Activated CD8-positive, alpha-beta memory T cell treated with anti-CD3 and anti-CD28 coated beads, Interleukin-2, amount 10 ng/mL, durations not matched to agents 7 days and 5 days (primary cell): ENCODE data around the gene PGRMC1. TPM values are rescaled to one million over a fixed set of nuclear protein-coding genes. Genes with fewer than 3 reads are reported as not detected.
A peak's percentile ranks its signal among the peaks of the same experiment; 100 is the strongest.
"Not testable (repeated sequence)": the region's sequence is repeated elsewhere in the genome, so short reads cannot be mapped to it uniquely, and the experiment has no call there.

ENCODE experiments used
- ATAC-seq: fragments of 150-1000 bp; cut with Tn5 transposase; one replicate; pipeline ENCODE4 v1.10.0; 2021; ENCODE audit warnings: moderate library complexity
- CTCF ChIA-PET: fragments of 350-600 bp; sonication (Branson Sonifier 250); formaldehyde crosslinking; loops from one replicate; lab custom pipeline; 2021; ENCODE audit warnings: antibody characterized with exemption; lab: Charles Lee
- DNase-seq: peaks from one replicate; pipeline ENCODE4 v3.0.0-alpha.2; 2020
- H3K27ac Mint-ChIP-seq: one replicate; pipeline ENCODE4 v1.8.0; 2021; ENCODE audit warnings: mild to moderate bottlenecking, mixed read lengths
- H3K27me3 Mint-ChIP-seq: one replicate; pipeline ENCODE4 v1.8.0; 2021; ENCODE audit warnings: mixed read lengths
- H3K36me3 Mint-ChIP-seq: one replicate; pipeline ENCODE4 v1.8.0; 2021; ENCODE audit warnings: mild to moderate bottlenecking, mixed read lengths
- H3K4me1 Mint-ChIP-seq: one replicate; pipeline ENCODE4 v1.8.0; 2021; ENCODE audit warnings: mixed read lengths
- H3K4me3 Mint-ChIP-seq: one replicate; pipeline ENCODE4 v1.8.0; 2021; ENCODE audit warnings: mild to moderate bottlenecking, moderate library complexity, mixed read lengths
- H3K9me3 Mint-ChIP-seq: one replicate; pipeline ENCODE4 v1.8.0; 2022; ENCODE audit warnings: low read depth, mixed read lengths
- total RNA-seq, 2 experiments: library from RNA; stranded (reverse); gene quantifications; one replicate each; pipeline ENCODE4 v1.2.3, GENCODE V29; 2021

Gene PGRMC1
- total RNA-seq = 10 to 100 TPM; 26.3 to 32.5 TPM

DNA sequence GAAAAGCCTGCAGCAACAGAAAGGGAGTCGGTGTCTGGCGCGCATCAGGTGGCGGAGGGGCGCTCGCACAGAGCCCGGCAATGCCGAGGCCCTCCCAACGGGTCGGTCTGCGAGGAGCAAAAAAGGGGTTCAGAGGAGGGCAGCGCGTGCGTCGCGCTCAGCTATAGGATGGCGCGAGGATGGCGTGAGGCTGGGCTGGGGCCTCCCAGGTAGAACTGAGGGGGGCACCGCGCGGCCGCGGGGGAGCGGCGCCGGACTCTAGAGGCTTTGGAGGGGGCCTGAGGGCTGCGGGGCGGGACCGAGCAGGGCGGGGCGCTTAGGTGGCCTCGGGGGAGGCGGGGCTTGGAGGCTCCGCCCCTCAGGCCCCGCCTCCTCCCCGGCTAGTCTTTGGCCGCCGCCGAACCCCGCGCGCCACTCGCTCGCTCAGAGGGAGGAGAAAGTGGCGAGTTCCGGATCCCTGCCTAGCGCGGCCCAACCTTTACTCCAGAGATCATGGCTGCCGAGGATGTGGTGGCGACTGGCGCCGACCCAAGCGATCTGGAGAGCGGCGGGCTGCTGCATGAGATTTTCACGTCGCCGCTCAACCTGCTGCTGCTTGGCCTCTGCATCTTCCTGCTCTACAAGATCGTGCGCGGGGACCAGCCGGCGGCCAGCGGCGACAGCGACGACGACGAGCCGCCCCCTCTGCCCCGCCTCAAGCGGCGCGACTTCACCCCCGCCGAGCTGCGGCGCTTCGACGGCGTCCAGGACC is at the start of gene PGRMC1:
Gene PGRMC1, plus strand, starts transcription at position 414 of the 751 bp plus-strand sequence. Its CDS starts 79 bp downstream, at position 493.
- Mint-ChIP-seq H3K36me3 (peaks cover 12% of the 10 kb centered on the region), H3K4me1 (peaks cover 36% of the 10 kb centered on the region), H3K27me3 (peaks cover 21% of the 10 kb centered on the region), H3K27ac (peak within 1 kb of the TSS; percentile 86), H3K4me3 (peak within 1 kb of the TSS; percentile 87), H3K9me3 (no peaks in the 10 kb centered on the region)
- peak; percentile 93 for ATAC-seq
- CTCF ChIA-PET = interaction anchor here (0.6 kb wide), 1 partner anchor 227 kb away, joined by 3 read pairs; no protein-coding TSS in a partner anchor
- DNase-seq = peak; percentile 86

DNA sequence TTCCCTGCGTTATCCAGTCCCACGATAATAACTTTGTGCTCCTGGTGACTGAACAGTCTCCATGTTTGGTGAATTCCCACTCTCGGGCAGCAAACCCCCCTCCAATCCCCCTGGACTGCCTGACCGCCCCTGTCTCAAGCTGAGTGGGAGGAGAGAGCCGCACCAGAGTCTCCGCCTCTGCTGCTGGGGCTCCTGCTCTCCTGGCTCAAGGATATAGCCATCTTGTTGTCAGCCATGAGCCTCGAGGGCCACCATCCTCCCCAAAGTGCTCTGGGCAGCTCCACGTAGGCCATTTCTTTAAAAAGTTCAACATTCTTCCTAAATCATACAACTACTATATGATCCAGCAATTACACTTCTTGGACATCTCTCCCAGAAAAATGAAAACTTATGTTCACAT is 49.3 kb upstream of the PGRMC1 start:
- Mint-ChIP-seq H3K4me3 (no peak overlapping the region), H3K4me1 (no peaks in the 10 kb centered on the region), H3K36me3 (no peaks in the 10 kb centered on the region), H3K9me3 (no peaks in the 10 kb centered on the region), H3K27me3 (peaks cover 3% of the 10 kb centered on the region), H3K27ac (no peak overlapping the region)
- DNase-seq = no peak
- CTCF ChIA-PET = no interaction called here
- no peak for ATAC-seq

DNA sequence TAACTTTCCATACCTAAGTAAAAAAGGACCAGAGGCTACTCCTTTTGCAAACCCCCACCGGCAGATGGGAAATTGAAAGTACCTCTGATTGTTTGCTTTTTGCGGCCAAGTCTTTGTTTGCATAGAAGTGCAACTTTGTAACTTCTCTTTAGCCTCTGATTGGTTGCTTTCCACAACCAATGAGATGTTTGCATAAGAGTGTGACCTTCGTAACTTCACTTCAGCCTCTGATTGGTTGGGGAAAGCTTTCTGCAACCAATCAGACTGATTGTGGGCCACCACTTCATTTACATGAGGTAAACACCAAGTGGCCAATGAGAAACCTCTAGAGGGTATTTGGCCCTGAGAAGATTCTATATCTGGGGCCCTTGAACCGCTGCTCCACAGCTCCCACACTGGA is 48.8 kb upstream of the PGRMC1 start:
- ATAC-seq (no peak), DNase-seq (no peak)
- H3K27ac Mint-ChIP-seq = no peak overlapping the region
- no peaks in the 10 kb centered on the region for H3K4me1 Mint-ChIP-seq
- CTCF ChIA-PET = no interaction called here
- no peak overlapping the region for H3K4me3 Mint-ChIP-seq
- no peaks in the 10 kb centered on the region for H3K36me3 Mint-ChIP-seq
- peaks cover 3% of the 10 kb centered on the region for H3K27me3 Mint-ChIP-seq
- H3K9me3 Mint-ChIP-seq = no peaks in the 10 kb centered on the region

DNA sequence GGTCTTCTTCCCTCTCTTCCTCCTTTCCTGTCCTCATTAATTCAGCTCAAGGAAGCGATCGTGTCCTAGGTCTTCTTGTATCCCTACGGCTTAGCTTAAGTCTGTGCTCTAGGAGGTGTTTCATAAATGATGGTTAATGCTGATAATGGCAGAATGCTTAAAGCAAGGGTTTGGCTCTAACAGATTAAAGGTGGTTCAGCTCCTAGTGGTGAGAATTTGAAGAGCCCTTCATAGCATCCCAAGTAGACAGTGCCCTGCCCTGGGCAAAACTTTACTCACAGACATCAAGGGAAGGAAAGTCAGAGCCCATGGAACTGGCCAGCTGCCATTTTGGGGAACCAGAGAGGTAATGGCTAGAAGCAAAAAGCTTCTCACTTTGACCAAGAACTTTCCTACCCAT is 47.0 kb upstream of the PGRMC1 start:
- DNase-seq = no peak

DNA sequence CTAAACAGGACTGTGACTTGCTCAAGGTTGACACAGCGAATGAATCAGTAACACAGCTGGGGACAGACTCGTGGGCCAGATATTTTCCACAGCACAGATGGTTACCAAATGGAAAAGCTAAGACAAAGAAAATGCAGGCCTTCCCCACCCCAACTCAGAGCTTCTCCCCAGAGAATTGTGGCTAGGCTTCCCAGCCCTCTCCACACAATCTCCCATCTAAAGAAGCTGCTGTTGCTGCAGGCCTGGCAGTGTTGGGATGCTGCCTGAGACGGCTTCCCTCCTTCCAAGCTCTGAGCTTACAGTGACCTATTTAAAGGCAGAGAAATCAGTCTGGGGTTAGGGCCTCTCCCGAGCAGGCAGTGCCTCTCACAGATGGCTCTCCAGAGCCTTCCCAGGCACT is 46.5 kb upstream of the PGRMC1 start:
- DNase-seq (no peak), ATAC-seq (no peak)
- Mint-ChIP-seq H3K4me1 (no peaks in the 10 kb centered on the region), H3K4me3 (no peak overlapping the region), H3K36me3 (no peaks in the 10 kb centered on the region), H3K27ac (no peak overlapping the region), H3K27me3 (no peaks in the 10 kb centered on the region), H3K9me3 (no peaks in the 10 kb centered on the region)
- CTCF ChIA-PET = interaction anchor here (0.6 kb wide), 1 partner anchor 28 kb away, joined by 4 read pairs; no protein-coding TSS in a partner anchor

More for the DNA sequence above, 47.0 kb upstream of the PGRMC1 start:
- H3K4me3 Mint-ChIP-seq = no peak overlapping the region
- H3K9me3 Mint-ChIP-seq = no peaks in the 10 kb centered on the region
- H3K27ac Mint-ChIP-seq = no peak overlapping the region
- H3K36me3 Mint-ChIP-seq = no peaks in the 10 kb centered on the region
- H3K27me3 Mint-ChIP-seq = no peaks in the 10 kb centered on the region
- no peak for ATAC-seq
- no peaks in the 10 kb centered on the region for H3K4me1 Mint-ChIP-seq
- CTCF ChIA-PET = no interaction called here

DNA sequence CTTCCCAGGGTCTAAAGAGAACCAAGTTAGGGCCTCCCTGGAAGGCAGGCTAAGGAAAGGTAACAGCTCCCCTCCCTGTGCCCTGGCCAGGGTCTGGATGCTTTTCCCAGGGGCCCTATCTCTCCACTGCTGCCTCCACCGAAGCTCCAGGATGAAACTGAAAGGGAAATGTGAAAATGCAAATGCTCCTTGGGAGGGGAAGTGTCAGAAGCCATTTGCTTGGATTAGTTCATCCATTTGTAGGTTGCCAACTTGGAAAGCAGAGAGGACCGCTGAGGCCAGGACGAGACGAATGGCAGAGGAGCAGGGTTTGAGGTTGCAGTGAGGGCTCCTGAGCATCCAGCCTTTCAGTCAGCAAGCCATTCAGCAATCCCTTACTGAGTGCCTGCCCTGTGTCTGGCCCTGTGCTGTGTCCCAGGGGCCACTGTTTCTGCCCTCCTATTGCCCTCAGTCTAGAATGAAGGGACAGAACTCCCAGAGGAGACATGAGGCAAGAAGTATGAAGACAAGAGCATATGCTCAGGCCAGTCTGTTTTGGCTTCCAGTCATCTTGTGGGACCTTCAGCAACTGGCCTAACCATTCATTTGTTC is 45.9 kb upstream of the PGRMC1 start:
- Mint-ChIP-seq H3K36me3 (no peaks in the 10 kb centered on the region), H3K27ac (no peak overlapping the region), H3K4me1 (no peaks in the 10 kb centered on the region), H3K9me3 (no peaks in the 10 kb centered on the region), H3K4me3 (no peak overlapping the region), H3K27me3 (no peaks in the 10 kb centered on the region)
- DNase-seq = no peak
- CTCF ChIA-PET = interaction anchor here (0.6 kb wide), 1 partner anchor 28 kb away, joined by 4 read pairs; no protein-coding TSS in a partner anchor
- ATAC-seq = no peak

DNA sequence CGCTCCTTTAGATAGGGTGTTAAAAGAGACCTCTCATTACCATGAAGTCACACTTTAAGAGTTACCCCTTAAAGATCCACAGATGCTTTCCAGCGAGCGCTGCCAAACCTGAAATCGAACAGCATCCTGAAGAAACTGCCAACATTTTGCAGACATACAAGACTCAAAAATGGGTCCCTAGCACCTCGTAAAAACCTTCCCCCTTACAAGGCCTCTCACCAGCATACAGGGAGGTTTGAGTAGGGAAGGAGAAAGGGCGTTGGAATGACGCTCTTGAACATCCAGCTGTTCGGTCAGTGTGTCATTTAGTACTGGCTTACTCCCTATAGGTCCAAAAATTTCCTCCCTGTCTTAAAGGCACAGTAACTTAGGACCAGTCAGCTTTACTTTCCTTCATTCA is 45.3 kb upstream of the PGRMC1 start:
- ATAC-seq = no peak
- H3K27ac Mint-ChIP-seq = no peak overlapping the region
- H3K27me3 Mint-ChIP-seq = peaks cover 2% of the 10 kb centered on the region
- no peaks in the 10 kb centered on the region for H3K4me1 Mint-ChIP-seq
- DNase-seq = no peak
- no peaks in the 10 kb centered on the region for H3K36me3 Mint-ChIP-seq
- CTCF ChIA-PET = no interaction called here
- H3K9me3 Mint-ChIP-seq = no peaks in the 10 kb centered on the region
- H3K4me3 Mint-ChIP-seq = no peak overlapping the region

DNA sequence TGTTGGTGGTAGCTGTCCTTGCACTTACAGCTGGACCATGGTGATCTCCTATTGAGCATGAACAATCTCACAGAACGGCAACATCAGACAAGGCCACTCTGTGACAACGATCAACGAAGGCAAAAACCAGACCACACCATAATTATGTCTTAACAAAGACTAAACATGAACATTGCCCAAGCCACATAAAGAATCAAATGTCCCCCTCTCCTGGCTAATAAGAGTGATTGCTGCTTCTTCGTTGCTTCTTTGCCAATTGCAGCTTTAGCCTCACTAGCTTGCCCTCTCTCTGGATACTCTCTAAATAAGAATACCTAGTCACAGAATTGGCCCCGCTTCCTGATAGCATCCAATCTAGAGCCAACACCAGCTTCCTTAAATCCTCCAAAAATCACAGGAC is 41.5 kb upstream of the PGRMC1 start:
- CTCF ChIA-PET = no interaction called here
- no peaks in the 10 kb centered on the region for H3K4me1 Mint-ChIP-seq
- H3K36me3 Mint-ChIP-seq = no peaks in the 10 kb centered on the region
- H3K9me3 Mint-ChIP-seq = no peaks in the 10 kb centered on the region
- no peak overlapping the region for H3K4me3 Mint-ChIP-seq
- DNase-seq = no peak
- no peak for ATAC-seq
- no peak overlapping the region for H3K27ac Mint-ChIP-seq
- H3K27me3 Mint-ChIP-seq = peaks cover 2% of the 10 kb centered on the region

DNA sequence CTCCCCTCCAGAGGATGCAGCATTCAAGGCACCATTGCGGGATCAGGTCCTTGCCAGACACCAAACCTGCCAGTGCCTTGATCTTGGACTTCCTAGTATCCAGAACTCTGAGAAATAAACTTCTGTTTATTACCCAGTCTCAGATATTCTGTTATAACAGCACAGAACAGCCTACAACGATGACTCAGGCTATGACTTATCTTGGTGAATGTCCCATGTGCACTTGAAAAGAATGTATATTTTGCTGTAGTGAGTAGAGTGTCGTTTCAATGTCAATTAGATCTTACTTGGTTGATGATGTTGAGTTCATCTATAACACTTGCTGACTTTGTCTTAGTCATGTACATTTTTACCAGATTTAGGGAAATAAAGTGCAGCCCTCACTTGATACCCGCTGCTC is 34.5 kb upstream of the PGRMC1 start:
- Mint-ChIP-seq H3K4me1 (no peaks in the 10 kb centered on the region), H3K36me3 (no peaks in the 10 kb centered on the region), H3K27ac (no peak overlapping the region), H3K9me3 (no peaks in the 10 kb centered on the region), H3K27me3 (peaks cover 10% of the 10 kb centered on the region), H3K4me3 (no peak overlapping the region)
- DNase-seq (no peak), ATAC-seq (no peak)
- CTCF ChIA-PET = no interaction called here

DNA sequence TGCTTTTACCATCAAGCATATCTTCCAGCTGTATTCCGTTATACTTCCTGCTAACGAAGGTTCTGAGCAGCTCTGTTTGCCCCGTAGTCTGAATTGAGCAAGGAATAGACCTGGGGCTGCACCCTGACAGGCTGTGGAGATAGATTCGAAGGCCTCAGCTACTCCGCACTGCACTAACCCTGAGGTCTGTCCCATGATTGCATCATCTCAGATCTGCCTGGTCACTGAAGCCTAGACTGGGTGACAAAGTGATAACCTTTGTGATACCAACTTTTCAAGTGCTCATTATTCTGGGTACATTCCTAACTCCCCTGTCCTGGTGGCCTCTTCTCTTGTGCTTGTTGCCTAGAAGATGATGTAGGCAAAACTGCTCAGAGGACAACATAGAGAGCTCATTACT is 29.9 kb upstream of the PGRMC1 start:
- DNase-seq (no peak), ATAC-seq (no peak)
- H3K4me1 Mint-ChIP-seq = no peaks in the 10 kb centered on the region
- H3K27me3 Mint-ChIP-seq = peaks cover 10% of the 10 kb centered on the region
- H3K27ac Mint-ChIP-seq = no peak overlapping the region
- H3K9me3 Mint-ChIP-seq = no peaks in the 10 kb centered on the region
- no peak overlapping the region for H3K4me3 Mint-ChIP-seq
- CTCF ChIA-PET = no interaction called here
- no peaks in the 10 kb centered on the region for H3K36me3 Mint-ChIP-seq

DNA sequence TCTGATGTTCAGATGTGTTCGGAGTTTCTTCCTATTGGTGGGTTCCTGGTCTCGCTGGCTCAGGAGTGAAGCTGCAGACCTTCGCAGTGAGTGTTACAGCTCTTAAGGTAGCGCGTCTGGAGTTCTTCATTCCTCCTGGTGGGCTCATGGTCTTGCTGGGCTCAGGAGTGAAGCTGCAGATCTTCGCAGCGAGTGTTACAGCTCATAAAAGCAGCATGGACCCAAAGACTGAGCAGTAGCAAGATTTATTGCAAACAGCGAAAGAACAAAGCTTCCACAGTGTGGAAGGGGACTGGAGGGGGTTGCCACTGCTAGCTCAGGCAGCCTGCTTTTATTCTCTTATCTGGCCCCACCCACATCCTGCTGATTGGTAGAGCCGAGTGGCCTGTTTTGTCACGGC is 28.6 kb upstream of the PGRMC1 start:
- ATAC-seq, H3K27ac Mint-ChIP-seq, H3K4me3 Mint-ChIP-seq, H3K9me3 Mint-ChIP-seq, H3K36me3 Mint-ChIP-seq, DNase-seq, H3K4me1 Mint-ChIP-seq, CTCF ChIA-PET: not testable (repeated sequence)
- H3K27me3 Mint-ChIP-seq = peaks cover 10% of the 10 kb centered on the region

DNA sequence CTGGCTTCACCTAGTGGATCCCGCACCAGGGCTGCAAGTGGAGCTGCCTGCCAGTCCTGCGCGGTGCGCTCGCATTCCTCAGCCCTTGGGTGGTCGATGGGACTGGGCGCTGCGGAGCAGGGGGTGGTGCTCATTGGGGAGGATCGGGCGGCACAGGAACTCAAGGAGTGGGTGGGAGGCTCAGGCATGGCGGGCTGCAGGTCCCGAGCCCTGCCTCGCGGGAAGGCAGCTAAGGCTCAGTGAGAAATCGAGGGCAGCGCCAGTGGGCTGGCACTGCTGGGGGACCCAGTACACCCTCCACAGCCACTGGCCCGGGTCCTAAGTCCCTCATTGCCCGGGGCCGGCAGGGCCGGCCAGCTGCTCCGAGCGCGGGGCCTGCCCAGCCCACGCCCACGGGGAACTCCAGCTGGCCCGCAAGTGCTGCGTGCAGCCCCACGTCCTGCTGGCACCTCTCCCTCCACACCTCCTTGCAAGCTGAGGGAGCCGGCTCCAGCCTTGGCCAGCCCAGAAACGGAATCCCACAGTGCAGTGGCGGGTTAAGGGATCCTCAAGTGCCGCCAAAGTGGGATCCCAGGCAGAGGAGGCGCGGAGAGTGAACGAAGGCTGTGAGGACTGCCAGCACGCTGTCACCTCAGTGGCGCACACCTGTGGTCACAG is 27.6 kb upstream of the PGRMC1 start:
- peaks cover 18% of the 10 kb centered on the region for H3K27me3 Mint-ChIP-seq
- H3K4me1 Mint-ChIP-seq = no peaks in the 10 kb centered on the region
- CTCF ChIA-PET = no interaction called here
- no peak overlapping the region for H3K4me3 Mint-ChIP-seq
- no peak for ATAC-seq
- H3K27ac Mint-ChIP-seq = no peak overlapping the region
- H3K9me3 Mint-ChIP-seq = no peaks in the 10 kb centered on the region
- no peak for DNase-seq
- H3K36me3 Mint-ChIP-seq = no peaks in the 10 kb centered on the region

DNA sequence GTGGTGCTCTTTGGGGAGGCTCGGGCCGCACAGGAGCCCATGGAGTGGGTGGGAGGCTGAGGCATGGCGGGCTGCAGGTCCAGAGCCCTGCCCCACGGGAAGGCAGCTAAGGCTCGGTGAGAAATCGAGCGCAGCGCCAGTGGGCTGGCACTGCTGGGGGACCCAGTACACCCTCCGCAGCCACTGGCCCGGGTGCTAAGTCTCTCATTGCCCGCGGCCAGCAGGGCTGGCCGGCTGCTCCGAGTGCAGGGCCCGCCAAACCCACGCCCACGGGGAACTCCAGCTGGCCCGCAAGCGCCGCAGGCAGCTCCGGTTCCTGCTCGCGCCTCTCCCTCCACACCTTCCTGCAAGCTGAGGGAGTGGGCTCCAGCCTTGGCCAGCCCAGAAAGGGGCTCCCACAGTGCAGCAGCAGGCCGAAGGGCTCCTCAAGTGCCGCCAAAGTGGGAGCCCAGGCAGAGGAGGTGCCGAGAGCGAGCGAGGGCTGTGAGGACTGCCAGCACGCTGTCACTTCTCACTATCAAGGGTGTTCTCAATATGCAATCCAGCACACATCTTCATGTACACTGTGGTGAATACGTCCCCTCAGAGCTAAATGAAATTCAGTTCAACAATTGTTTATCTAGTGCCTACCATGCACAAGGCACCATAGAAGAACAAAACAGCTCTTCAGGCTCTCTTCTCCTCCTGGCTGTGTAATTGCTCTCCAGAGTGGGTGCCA is 25.0 kb upstream of the PGRMC1 start:
- ATAC-seq, H3K27ac Mint-ChIP-seq, H3K9me3 Mint-ChIP-seq, DNase-seq, H3K36me3 Mint-ChIP-seq, H3K4me3 Mint-ChIP-seq, H3K4me1 Mint-ChIP-seq, CTCF ChIA-PET: not testable (repeated sequence)
- peaks cover 14% of the 10 kb centered on the region for H3K27me3 Mint-ChIP-seq
